ENCODE measurements around the gene RAB2B. TPM values are rescaled to one million over a fixed set of nuclear protein-coding genes. Genes with fewer than 3 reads are reported as not detected.
A peak's percentile ranks its signal among the peaks of the same experiment; 100 is the strongest.

The RAB2B gene
- total RNA-seq, 4 donors from 2014 or later: 26.8 to 66.8 (median 38.9) TPM

DNA sequence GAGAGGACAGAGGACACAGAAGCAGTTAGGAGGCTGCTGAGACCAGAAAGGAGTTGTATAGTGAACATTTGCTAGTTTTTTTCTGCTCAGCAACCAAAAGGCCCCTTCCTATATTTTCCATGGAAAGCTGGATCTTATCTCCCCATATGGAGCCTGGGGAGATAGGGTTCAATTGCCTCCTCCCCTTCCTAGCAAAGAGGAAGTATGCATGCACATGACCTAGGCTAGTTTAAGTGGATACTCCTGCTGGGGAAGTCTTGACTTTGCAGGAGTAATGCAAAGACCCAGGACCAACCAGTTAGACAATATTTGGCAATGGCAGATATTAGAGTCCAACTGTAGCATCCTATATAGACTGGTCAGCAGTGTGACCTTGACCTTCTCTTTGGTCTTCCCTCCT lies 35.9 kb downstream of the RAB2B start:
- peaks cover 5 to 6% of the 10 kb centered on the region in 2 donors for H3K4me1 ChIP-seq
- intact Hi-C loops (cut with DNase I): no loop called here
- H3K9me3 ChIP-seq: no peaks in the 10 kb centered on the region
- TF ChIP-seq POLR2A (IDR thresholded peaks at IDR 0.05): no peak
- TF ChIP-seq, protein P1, sequence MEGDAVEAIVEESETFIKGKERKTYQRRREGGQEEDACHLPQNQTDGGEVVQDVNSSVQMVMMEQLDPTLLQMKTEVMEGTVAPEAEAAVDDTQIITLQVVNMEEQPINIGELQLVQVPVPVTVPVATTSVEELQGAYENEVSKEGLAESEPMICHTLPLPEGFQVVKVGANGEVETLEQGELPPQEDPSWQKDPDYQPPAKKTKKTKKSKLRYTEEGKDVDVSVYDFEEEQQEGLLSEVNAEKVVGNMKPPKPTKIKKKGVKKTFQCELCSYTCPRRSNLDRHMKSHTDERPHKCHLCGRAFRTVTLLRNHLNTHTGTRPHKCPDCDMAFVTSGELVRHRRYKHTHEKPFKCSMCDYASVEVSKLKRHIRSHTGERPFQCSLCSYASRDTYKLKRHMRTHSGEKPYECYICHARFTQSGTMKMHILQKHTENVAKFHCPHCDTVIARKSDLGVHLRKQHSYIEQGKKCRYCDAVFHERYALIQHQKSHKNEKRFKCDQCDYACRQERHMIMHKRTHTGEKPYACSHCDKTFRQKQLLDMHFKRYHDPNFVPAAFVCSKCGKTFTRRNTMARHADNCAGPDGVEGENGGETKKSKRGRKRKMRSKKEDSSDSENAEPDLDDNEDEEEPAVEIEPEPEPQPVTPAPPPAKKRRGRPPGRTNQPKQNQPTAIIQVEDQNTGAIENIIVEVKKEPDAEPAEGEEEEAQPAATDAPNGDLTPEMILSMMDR (IDR thresholded peaks at IDR 0.05): no peak
- H3K4me3 ChIP-seq (replicated peaks in 1 of 3): no peak overlapping the region
- no peak for DNase-seq
- H3K27me3 ChIP-seq: no peaks in the 10 kb centered on the region
- no peak overlapping the region for H3K27ac ChIP-seq
- no peaks in the 10 kb centered on the region for H3K36me3 ChIP-seq

DNA sequence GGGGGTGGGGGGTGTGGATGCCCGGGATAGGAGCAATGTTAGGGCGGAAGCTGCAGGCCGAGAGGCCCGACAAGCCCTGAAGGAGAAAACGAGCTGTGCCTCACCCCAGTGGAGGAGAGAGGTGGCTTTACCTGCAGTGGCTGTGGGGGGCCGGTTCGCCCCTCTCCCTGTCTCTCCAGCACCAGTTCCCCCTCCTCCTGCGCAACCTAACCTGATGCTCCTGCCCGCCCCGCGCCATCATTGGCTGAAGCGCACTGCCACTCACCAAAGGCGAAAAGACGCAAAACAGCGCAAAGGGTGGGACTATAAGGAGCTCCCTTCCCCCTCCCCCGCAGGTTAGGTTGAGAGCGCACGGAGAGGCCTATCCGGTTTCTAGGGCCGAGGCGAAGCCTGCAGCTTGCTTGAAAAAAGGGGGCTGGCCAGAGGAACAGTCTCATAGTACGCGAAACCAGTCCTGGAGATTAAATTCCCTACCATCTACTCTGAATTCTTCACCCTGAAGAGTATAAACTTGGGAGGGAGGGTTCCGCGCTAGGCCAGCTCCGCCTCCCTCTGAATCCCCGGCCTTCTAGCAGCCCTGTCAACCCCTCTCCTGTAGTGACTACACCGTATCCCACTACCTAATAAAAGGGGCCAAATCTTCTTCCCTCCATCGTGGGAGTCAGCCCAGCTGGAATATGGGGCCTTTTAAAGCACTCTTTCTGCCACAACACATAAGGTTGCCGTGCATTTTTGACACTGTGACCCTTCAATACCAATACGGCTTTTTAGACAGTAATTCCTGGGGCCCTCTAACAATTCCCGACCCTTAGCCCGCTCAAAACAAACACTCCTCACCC lies 39.5 kb downstream of the RAB2B start:
- Histone ChIP-seq H3K27ac (peak overlapping the region; percentile 72 to 95 (median 73)), H3K36me3 (no peaks in the 10 kb centered on the region), H3K9me3 (no peaks in the 10 kb centered on the region), H3K4me3 (replicated peaks in 1 of 3) (peak overlapping the region; percentile 26 to 73 (median 62)), H3K27me3 (no peaks in the 10 kb centered on the region), H3K4me1 (peaks cover 9 to 12% of the 10 kb centered on the region in 2 donors)
- DNase-seq: peak; percentile 98 to 99
- 4% methylated on average over 30 to 31 of the region's 33 CpGs for WGBS, 2 donors
- TF ChIP-seq, protein P1 (IDR thresholded peaks at IDR 0.05): peak in 1 of 6 experiments; percentile 13
- TF ChIP-seq POLR2A (IDR thresholded peaks at IDR 0.05): peak in 1 of 2 donors; percentile 71
- intact Hi-C loops (cut with DNase I): no loop called here

DNA sequence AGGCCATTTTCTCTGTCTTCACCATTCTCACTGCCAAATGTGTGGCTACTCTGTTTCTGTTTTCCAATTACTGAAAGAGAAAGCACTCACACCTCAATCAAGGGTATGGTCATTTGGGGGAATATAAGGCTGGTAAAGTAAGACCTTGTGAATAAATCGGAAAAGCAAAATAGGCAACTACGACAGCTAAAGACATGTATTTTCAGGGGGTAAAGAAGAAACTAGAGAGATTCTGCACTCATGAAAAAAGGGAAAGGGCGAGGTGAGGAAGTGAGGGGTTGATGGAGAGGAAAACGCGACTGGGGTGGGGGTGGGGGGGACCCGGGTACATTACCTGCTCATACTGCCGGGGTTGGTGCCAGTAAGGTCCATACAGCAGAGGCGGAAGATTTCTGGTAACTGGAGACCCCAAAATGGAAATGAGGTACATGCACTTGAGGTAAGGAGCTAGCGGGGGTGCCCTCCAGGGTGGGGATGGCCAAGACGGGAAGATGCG lies 40.1 kb downstream of the RAB2B start:
- peak overlapping the region in 2 of 3 donors; percentile 72 to 73 for H3K27ac ChIP-seq
- no peaks in the 10 kb centered on the region for H3K9me3 ChIP-seq
- peaks cover 9 to 12% of the 10 kb centered on the region in 2 donors for H3K4me1 ChIP-seq
- 1 to 2% methylated on average over 11 of the region's 11 CpGs for WGBS, 2 donors
- H3K27me3 ChIP-seq: no peaks in the 10 kb centered on the region
- peak overlapping the region; percentile 26 to 73 (median 62) for H3K4me3 ChIP-seq (replicated peaks in 1 of 3)
- intact Hi-C loops (cut with DNase I): no loop called here
- TF ChIP-seq, protein P1 (IDR thresholded peaks at IDR 0.05): no peak
- TF ChIP-seq POLR2A (IDR thresholded peaks at IDR 0.05): no peak
- DNase-seq: no peak
- no peaks in the 10 kb centered on the region for H3K36me3 ChIP-seq

DNA sequence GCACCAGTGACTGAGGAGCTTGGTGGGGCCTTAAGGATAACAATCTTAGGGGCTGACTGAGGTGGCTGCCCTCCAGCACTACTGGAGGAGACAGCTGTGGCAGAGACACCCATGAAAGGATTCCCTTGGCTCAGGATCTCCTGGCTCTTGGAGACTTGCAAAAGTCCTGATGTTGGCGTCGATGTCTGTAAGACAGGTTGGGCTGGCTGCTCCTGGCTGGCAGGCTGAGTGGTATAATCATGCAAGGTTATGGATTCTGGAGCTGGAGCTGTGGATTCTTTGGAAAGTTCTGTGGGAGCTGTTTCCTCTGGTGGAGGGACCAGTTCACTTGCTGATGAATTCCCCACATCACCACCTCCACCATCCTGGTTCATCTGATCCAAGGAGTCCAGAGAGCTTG lies 45.6 kb downstream of the RAB2B start:
- TF ChIP-seq, protein P1 (IDR thresholded peaks at IDR 0.05): no peak
- no peak for TF ChIP-seq POLR2A (IDR thresholded peaks at IDR 0.05)
- Histone ChIP-seq H3K27me3 (no peaks in the 10 kb centered on the region), H3K9me3 (no peaks in the 10 kb centered on the region), H3K27ac (no peak overlapping the region), H3K4me1 (peaks cover 7 to 8% of the 10 kb centered on the region in 2 donors), H3K4me3 (replicated peaks in 1 of 3) (no peak overlapping the region), H3K36me3 (peaks cover 23 to 36% of the 10 kb centered on the region in 2 donors)
- intact Hi-C loops (cut with DNase I): no loop called here
- 100% methylated on average over 2 of the region's 2 CpGs for WGBS, 2 donors
- no peak for DNase-seq

DNA sequence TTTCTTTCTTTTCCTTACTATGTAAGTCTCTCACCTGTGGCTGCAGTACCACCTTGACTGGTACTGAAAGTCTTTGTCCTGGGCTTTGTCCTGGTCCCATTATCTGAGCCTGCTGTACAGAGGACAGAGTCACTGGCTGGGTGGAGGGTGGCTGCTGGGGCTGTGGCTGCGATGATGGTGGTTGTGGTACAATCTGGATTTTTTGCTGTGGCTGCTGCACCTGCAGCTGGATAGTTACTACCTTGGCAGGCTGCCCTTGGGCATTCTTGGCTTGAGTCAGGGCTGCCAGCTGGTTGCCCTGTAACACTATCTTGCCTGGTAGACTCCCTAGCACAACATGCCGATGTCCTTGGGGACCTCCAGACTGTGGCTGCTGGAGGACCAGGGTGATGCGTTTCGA lies 47.8 kb downstream of the RAB2B start:
- Histone ChIP-seq H3K27ac (no peak overlapping the region), H3K27me3 (no peaks in the 10 kb centered on the region), H3K4me3 (replicated peaks in 1 of 3) (no peak overlapping the region), H3K9me3 (no peaks in the 10 kb centered on the region), H3K36me3 (peaks cover 45 to 53% of the 10 kb centered on the region in 2 donors), H3K4me1 (no peaks in the 10 kb centered on the region)
- no peak for DNase-seq
- intact Hi-C loops (cut with DNase I): loop anchor here (10.0 kb wide), 1 partner anchor 64 kb away; no protein-coding TSS in a partner anchor
- WGBS, 2 donors: 93 to 94% methylated on average over 4 of the region's 4 CpGs
- TF ChIP-seq, protein P1 (IDR thresholded peaks at IDR 0.05): no peak
- no peak for TF ChIP-seq POLR2A (IDR thresholded peaks at IDR 0.05)

Measured in thyroid gland (tissue), 4 donors.